WTC11 (cell line): Measurements from ENCODE around the gene ZMPSTE24.

ENCODE experiments used
- ARID4B ChIP-seq: sonication (generic); formaldehyde crosslinking; IDR thresholded peaks from 2 replicates; pipeline ENCODE4 v1.8.0; 2023; ENCODE audit warnings: missing genetic modification reagents, mild to moderate bottlenecking, borderline replicate concordance
- ATF3 ChIP-seq: sonication (generic); formaldehyde crosslinking; conservative IDR thresholded peaks from 2 replicates; pipeline ENCODE4 v1.8.1; 2022; ENCODE audit warnings: mild to moderate bottlenecking, missing genetic modification reagents
- CREM ChIP-seq: sonication (generic); formaldehyde crosslinking; IDR thresholded peaks from 2 replicates; pipeline ENCODE4 v1.8.1; 2022; ENCODE audit warnings: mild to moderate bottlenecking, missing genetic modification reagents, moderate library complexity
- CTCF ChIP-seq: fragments of 200-600 bp; IDR thresholded peaks from 2 replicates; pipeline ENCODE4 v1.8.0; 2022; ENCODE audit warnings: antibody characterized with exemption
- E2F1 ChIP-seq: sonication (generic); formaldehyde crosslinking; IDR thresholded peaks from 2 replicates; pipeline ENCODE4 v1.8.0; 2022; ENCODE audit warnings: mild to moderate bottlenecking, missing genetic modification reagents
- JUN ChIP-seq: sonication (generic); formaldehyde crosslinking; IDR thresholded peaks from 2 replicates; pipeline ENCODE4 v1.8.0; 2023; ENCODE audit warnings: mild to moderate bottlenecking, missing genetic modification reagents
- MLX ChIP-seq: sonication (generic); formaldehyde crosslinking; IDR thresholded peaks from 2 replicates; pipeline ENCODE4 v1.8.1; 2023; ENCODE audit warnings: mild to moderate bottlenecking, missing genetic modification reagents, moderate library complexity
- TCF7 ChIP-seq: sonication (generic); formaldehyde crosslinking; IDR thresholded peaks from 2 replicates; pipeline ENCODE4 v1.8.0; 2022; ENCODE audit warnings: mild to moderate bottlenecking, low read depth, missing genetic modification reagents, moderate library complexity
- TP53 ChIP-seq: sonication (generic); formaldehyde crosslinking; IDR thresholded peaks from 2 replicates; pipeline ENCODE4 v1.8.1; 2023; ENCODE audit warnings: mild to moderate bottlenecking, missing genetic modification reagents
- USF1 ChIP-seq: sonication (generic); formaldehyde crosslinking; IDR thresholded peaks from 2 replicates; pipeline ENCODE4 v1.8.0; 2022; ENCODE audit warnings: mild to moderate bottlenecking, missing genetic modification reagents
- ZMAT4 ChIP-seq: fragments of 250-450 bp; sonication (Bioruptor Pico); IDR thresholded peaks from 2 replicates; pipeline ENCODE4 v1.9.0; 2021; ENCODE audit warnings: mild to moderate bottlenecking
- ZNF232 ChIP-seq: sonication (generic); formaldehyde crosslinking; IDR thresholded peaks from 2 replicates; pipeline ENCODE4 v1.8.0; 2022; ENCODE audit warnings: mild to moderate bottlenecking, missing genetic modification reagents
- ZNF263 ChIP-seq: sonication (generic); formaldehyde crosslinking; IDR thresholded peaks from 2 replicates; pipeline ENCODE4 v1.8.1; 2022; ENCODE audit warnings: low read depth, mild to moderate bottlenecking, moderate library complexity, missing genetic modification reagents

GRCh38 chr1:40303051-40303771 lies 45.2 kb downstream of the ZMPSTE24 start:
- TF ChIP-seq USF1 (CRISPR knock-in tag) (no peak), ZNF263 (CRISPR knock-in tag) (no peak), CTCF (no peak), CREM (CRISPR knock-in tag) (no peak), MLX (CRISPR knock-in tag) (no peak), E2F1 (CRISPR knock-in tag) (no peak), TP53 (CRISPR knock-in tag) (no peak), ARID4B (CRISPR knock-in tag) (no peak), TCF7 (CRISPR knock-in tag) (no peak), ZMAT4 (CRISPR knock-in tag) (no peak), JUN (no peak), ATF3 (CRISPR knock-in tag) (no peak), ZNF232 (CRISPR knock-in tag) (no peak)
